Progenitor cell of endocrine pancreas (in vitro differentiated cells): ENCODE measurements around the gene WNT9A. TPM values are rescaled to one million over a fixed set of nuclear protein-coding genes. Genes with fewer than 3 reads are reported as not detected.

Experiments used
- DNase-seq: peaks from one replicate; pipeline ENCODE4 v3.0.0; 2021; ENCODE audit warnings: low spot score; ENCODE audit not compliant: unreplicated experiment
- H3K27ac Mint-ChIP-seq: 2 replicates; pipeline ENCODE4 v1.8.0; 2021; ENCODE audit warnings: mild to moderate bottlenecking, moderate library complexity, mixed read lengths
- H3K27me3 Mint-ChIP-seq: 2 replicates; pipeline ENCODE4 v1.8.0; 2021; ENCODE audit warnings: mixed read lengths
- H3K36me3 Mint-ChIP-seq: 2 replicates; pipeline ENCODE4 v1.8.0; 2022; ENCODE audit warnings: mixed read lengths; ENCODE audit not compliant: insufficient read depth
- H3K4me1 Mint-ChIP-seq: 2 replicates; pipeline ENCODE4 v1.8.0; 2021; ENCODE audit warnings: low read depth, mixed read lengths
- H3K4me3 Mint-ChIP-seq: 2 replicates; pipeline ENCODE4 v1.8.0; 2021; ENCODE audit warnings: low read depth, mild to moderate bottlenecking, moderate library complexity, mixed read lengths
- H3K9me3 Mint-ChIP-seq: 2 replicates; pipeline ENCODE4 v1.8.0; 2021; ENCODE audit warnings: low read depth, mixed read lengths
- CTCF ChIP-seq: fragments of 200-600 bp; sonication (generic); IDR thresholded peaks from one replicate; pipeline ENCODE4 v1.5.0; 2021; ENCODE audit warnings: antibody characterized with exemption, mild to moderate bottlenecking; ENCODE audit not compliant: unreplicated experiment
- total RNA-seq: library from RNA; stranded (reverse); gene quantifications from 2 replicates; pipeline ENCODE4 v1.2.1, GENCODE V29; 2021

WNT9A gene
- total RNA-seq, 1 donor from 2014 or later, result 1.2 TPM

- H3K36me3 Mint-ChIP-seq, result no peaks in the 10 kb centered on the region
- TF ChIP-seq CTCF, result no peak
- H3K27me3 Mint-ChIP-seq, result peaks cover 15% of the 10 kb centered on the region
- H3K4me1 Mint-ChIP-seq, result no peaks in the 10 kb centered on the region
- no peak overlapping the region for H3K4me3 Mint-ChIP-seq
- no peak overlapping the region for H3K27ac Mint-ChIP-seq
- no peaks in the 10 kb centered on the region for H3K9me3 Mint-ChIP-seq
- no peak for DNase-seq
These were observed 13.0 kb downstream of the WNT9A start for GRCh38 chr1:227934476-227935313.

GRCh38 chr1:227929751-227930472, 17.8 kb downstream of the WNT9A start:
- Mint-ChIP-seq H3K36me3 (no peaks in the 10 kb centered on the region), H3K4me1 (no peaks in the 10 kb centered on the region), H3K27me3 (peaks cover 11% of the 10 kb centered on the region), H3K27ac (no peak overlapping the region), H3K9me3 (no peaks in the 10 kb centered on the region), H3K4me3 (no peak overlapping the region)
- DNase-seq, result no peak
- TF ChIP-seq CTCF, result no peak

GRCh38 chr1:227928811-227929375, 18.8 kb downstream of the WNT9A start:
- Mint-ChIP-seq H3K9me3 (no peaks in the 10 kb centered on the region), H3K4me3 (no peak overlapping the region), H3K27ac (no peak overlapping the region), H3K27me3 (peaks cover 11% of the 10 kb centered on the region), H3K36me3 (no peaks in the 10 kb centered on the region), H3K4me1 (no peaks in the 10 kb centered on the region)
- no peak for DNase-seq
- TF ChIP-seq CTCF, result no peak

GRCh38 chr1:227927971-227928741, 19.6 kb downstream of the WNT9A start:
- TF ChIP-seq CTCF, result no peak
- no peaks in the 10 kb centered on the region for H3K9me3 Mint-ChIP-seq
- H3K27ac Mint-ChIP-seq, result no peak overlapping the region
- no peaks in the 10 kb centered on the region for H3K36me3 Mint-ChIP-seq
- peaks cover under 1% of the 10 kb centered on the region for H3K4me1 Mint-ChIP-seq
- peaks cover 11% of the 10 kb centered on the region for H3K27me3 Mint-ChIP-seq
- DNase-seq, result no peak
- no peak overlapping the region for H3K4me3 Mint-ChIP-seq
